HepG2 (cell line): ENCODE results near the gene KATNA1. TPM values are rescaled to one million over a fixed set of nuclear protein-coding genes. Genes with fewer than 3 reads are reported as not detected.
A peak's percentile ranks its signal among the peaks of the same experiment; 100 is the strongest.

Experiments
- EED ChIP-seq: sonication (generic); formaldehyde crosslinking; IDR thresholded peaks from 2 replicates; pipeline ENCODE4 v1.5.0; 2020; ENCODE audit warnings: mild to moderate bottlenecking, missing genetic modification reagents
- NFKB2 ChIP-seq: sonication (generic); formaldehyde crosslinking; IDR thresholded peaks from 2 replicates; pipeline ENCODE4 v1.4.0; 2020; ENCODE audit warnings: missing genetic modification reagents, borderline replicate concordance
- PLRG1 ChIP-seq: fragments of 450-650 bp; conservative IDR thresholded peaks from 2 replicates; pipeline ENCODE4 v1.6.1; 2016
- ZNF629 ChIP-seq: sonication (generic); formaldehyde crosslinking; conservative IDR thresholded peaks from 2 replicates; pipeline ENCODE4 v1.5.0; 2020; ENCODE audit warnings: missing genetic modification reagents
- ZNF672 ChIP-seq: sonication (generic); formaldehyde crosslinking; IDR thresholded peaks from 2 replicates; pipeline ENCODE4 v1.8.1; 2022; ENCODE audit warnings: missing genetic modification reagents
- ZNF781 ChIP-seq: sonication (generic); formaldehyde crosslinking; IDR thresholded peaks from 2 replicates; pipeline ENCODE4 v1.5.1; 2020; ENCODE audit warnings: borderline replicate concordance, mild to moderate bottlenecking, missing genetic modification reagents; ENCODE audit errors: not compliant biosample characterization
- polyA plus RNA-seq, 8 experiments: library from polyadenylated mRNA; depleted of rRNA in 3 of 8; stranded (reverse) in 7 of 8; unstranded in 1 of 8; fragments of >200 nt; fragmentation: Illumina TruSeq in 4 of 8; extraction: Trizol in 4 of 8; gene quantifications; 2 replicates each; pipeline versions ENCODE4 v1.2.1 to v1.2.3, GENCODE V29; 2011 to 2016; ENCODE audit warnings: low read depth in 4 of 8, missing spikeins in 1 of 8, mixed read lengths in 1 of 8; ENCODE audit not compliant: insufficient read depth in 1 of 8
- total RNA-seq, 5 experiments: library from RNA; depleted of rRNA; stranded (reverse); fragments of >200 nt; fragmentation: Illumina TruSeq; extraction: Trizol; gene quantifications; 2 replicates each; pipeline ENCODE4 v1.2.3, GENCODE V29; 2016; ENCODE audit warnings: low read depth in 1 of 5
- TF ChIP-seq, protein P1 (sequence below): sonication (generic); formaldehyde crosslinking; conservative IDR thresholded peaks from 2 replicates; pipeline ENCODE4 v1.4.0; 2020; ENCODE audit warnings: mild to moderate bottlenecking, missing genetic modification reagents, moderate library complexity
- TF ChIP-seq, protein P2 (sequence below): sonication (generic); formaldehyde crosslinking; IDR thresholded peaks from 2 replicates; pipeline ENCODE4 v1.8.0; 2022; ENCODE audit warnings: mild to moderate bottlenecking, missing genetic modification reagents; ENCODE audit not compliant: insufficient replicate concordance
- TF ChIP-seq, protein P3 (sequence below): sonication (generic); formaldehyde crosslinking; IDR thresholded peaks from one replicate; pipeline ENCODE4 v1.5.1; 2020; ENCODE audit warnings: mild to moderate bottlenecking, missing genetic modification reagents; ENCODE audit errors: not compliant biosample characterization
- TF ChIP-seq, protein P4 (sequence below): sonication (generic); formaldehyde crosslinking; IDR thresholded peaks from 2 replicates; pipeline ENCODE4 v1.8.0; 2023; ENCODE audit warnings: mild to moderate bottlenecking, missing genetic modification reagents

Gene KATNA1
- total and polyA plus RNA-seq, 2 of the 13 experiments (the other 11 are each of a cell fraction or from before 2014, with no cell fraction given): 14.8 to 25.3 TPM

DNA sequence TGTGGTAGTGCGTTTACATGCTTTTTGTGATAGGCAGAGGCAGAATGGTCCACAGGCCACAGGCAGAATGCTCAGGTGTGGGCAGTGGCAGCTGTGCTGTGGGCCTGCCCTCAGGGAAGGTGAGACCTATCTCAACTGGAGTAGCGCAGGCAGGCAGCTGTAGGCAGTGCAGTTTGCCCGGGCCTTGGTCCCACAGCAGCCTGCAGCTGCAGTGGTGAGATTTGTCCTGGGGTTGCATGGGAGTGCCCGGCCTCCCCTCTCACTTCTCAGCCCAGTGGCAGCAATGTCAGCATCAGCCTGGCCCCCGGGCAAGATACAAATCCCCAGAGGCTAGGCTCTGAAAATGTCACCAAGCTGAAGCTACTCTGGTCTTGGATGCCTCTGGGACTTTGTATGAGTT lies 96.6 kb downstream of the KATNA1 start (continued):
- TF ChIP-seq, protein P1, sequence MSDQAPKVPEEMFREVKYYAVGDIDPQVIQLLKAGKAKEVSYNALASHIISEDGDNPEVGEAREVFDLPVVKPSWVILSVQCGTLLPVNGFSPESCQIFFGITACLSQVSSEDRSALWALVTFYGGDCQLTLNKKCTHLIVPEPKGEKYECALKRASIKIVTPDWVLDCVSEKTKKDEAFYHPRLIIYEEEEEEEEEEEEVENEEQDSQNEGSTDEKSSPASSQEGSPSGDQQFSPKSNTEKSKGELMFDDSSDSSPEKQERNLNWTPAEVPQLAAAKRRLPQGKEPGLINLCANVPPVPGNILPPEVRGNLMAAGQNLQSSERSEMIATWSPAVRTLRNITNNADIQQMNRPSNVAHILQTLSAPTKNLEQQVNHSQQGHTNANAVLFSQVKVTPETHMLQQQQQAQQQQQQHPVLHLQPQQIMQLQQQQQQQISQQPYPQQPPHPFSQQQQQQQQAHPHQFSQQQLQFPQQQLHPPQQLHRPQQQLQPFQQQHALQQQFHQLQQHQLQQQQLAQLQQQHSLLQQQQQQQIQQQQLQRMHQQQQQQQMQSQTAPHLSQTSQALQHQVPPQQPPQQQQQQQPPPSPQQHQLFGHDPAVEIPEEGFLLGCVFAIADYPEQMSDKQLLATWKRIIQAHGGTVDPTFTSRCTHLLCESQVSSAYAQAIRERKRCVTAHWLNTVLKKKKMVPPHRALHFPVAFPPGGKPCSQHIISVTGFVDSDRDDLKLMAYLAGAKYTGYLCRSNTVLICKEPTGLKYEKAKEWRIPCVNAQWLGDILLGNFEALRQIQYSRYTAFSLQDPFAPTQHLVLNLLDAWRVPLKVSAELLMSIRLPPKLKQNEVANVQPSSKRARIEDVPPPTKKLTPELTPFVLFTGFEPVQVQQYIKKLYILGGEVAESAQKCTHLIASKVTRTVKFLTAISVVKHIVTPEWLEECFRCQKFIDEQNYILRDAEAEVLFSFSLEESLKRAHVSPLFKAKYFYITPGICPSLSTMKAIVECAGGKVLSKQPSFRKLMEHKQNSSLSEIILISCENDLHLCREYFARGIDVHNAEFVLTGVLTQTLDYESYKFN: no peak
- TF ChIP-seq PLRG1 (no peak), ZNF629 (no peak), NFKB2 (CRISPR knock-in tag) (no peak), ZNF781 (CRISPR knock-in tag) (no peak), EED (CRISPR knock-in tag) (0 out of 2 replicates have a peak, but pooled peaks have one; percentile 19), ZNF672 (CRISPR knock-in tag) (no peak)
- TF ChIP-seq, protein P2, sequence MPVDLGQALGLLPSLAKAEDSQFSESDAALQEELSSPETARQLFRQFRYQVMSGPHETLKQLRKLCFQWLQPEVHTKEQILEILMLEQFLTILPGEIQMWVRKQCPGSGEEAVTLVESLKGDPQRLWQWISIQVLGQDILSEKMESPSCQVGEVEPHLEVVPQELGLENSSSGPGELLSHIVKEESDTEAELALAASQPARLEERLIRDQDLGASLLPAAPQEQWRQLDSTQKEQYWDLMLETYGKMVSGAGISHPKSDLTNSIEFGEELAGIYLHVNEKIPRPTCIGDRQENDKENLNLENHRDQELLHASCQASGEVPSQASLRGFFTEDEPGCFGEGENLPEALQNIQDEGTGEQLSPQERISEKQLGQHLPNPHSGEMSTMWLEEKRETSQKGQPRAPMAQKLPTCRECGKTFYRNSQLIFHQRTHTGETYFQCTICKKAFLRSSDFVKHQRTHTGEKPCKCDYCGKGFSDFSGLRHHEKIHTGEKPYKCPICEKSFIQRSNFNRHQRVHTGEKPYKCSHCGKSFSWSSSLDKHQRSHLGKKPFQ (CRISPR knock-in tag): no peak
- TF ChIP-seq, protein P3, sequence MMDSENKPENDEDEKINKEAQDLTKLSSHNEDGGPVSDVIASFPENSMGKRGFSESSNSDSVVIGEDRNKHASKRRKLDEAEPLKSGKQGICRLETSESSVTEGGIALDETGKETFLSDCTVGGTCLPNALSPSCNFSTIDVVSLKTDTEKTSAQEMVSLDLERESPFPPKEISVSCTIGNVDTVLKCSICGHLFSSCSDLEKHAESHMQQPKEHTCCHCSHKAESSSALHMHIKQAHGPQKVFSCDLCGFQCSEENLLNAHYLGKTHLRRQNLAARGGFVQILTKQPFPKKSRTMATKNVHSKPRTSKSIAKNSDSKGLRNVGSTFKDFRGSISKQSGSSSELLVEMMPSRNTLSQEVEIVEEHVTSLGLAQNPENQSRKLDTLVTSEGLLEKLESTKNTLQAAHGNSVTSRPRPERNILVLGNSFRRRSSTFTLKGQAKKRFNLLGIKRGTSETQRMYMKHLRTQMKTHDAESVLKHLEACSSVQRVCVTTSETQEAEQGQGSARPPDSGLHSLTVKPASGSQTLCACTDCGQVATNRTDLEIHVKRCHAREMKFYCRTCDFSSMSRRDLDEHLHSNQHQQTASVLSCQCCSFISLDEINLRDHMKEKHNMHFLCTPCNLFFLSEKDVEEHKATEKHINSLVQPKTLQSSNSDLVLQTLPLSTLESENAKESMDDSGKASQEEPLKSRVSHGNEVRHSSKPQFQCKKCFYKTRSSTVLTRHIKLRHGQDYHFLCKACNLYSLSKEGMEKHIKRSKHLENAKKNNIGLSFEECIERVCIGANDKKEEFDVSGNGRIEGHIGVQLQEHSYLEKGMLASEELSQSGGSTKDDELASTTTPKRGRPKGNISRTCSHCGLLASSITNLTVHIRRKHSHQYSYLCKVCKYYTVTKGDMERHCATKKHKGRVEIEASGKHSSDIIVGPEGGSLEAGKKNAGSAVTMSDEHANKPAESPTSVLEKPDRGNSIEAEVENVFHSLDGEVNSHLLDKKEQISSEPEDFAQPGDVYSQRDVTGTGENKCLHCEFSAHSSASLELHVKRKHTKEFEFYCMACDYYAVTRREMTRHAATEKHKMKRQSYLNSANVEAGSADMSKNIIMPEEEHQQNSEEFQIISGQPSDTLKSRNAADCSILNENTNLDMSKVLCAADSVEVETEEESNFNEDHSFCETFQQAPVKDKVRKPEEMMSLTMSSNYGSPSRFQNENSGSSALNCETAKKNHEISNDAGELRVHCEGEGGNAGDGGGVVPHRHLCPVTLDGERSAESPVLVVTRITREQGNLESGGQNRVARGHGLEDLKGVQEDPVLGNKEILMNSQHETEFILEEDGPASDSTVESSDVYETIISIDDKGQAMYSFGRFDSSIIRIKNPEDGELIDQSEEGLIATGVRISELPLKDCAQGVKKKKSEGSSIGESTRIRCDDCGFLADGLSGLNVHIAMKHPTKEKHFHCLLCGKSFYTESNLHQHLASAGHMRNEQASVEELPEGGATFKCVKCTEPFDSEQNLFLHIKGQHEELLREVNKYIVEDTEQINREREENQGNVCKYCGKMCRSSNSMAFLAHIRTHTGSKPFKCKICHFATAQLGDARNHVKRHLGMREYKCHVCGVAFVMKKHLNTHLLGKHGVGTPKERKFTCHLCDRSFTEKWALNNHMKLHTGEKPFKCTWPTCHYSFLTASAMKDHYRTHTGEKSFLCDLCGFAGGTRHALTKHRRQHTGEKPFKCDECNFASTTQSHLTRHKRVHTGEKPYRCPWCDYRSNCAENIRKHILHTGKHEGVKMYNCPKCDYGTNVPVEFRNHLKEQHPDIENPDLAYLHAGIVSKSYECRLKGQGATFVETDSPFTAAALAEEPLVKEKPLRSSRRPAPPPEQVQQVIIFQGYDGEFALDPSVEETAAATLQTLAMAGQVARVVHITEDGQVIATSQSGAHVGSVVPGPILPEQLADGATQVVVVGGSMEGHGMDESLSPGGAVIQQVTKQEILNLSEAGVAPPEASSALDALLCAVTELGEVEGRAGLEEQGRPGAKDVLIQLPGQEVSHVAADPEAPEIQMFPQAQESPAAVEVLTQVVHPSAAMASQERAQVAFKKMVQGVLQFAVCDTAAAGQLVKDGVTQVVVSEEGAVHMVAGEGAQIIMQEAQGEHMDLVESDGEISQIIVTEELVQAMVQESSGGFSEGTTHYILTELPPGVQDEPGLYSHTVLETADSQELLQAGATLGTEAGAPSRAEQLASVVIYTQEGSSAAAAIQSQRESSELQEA: no peak
- TF ChIP-seq, protein P4, sequence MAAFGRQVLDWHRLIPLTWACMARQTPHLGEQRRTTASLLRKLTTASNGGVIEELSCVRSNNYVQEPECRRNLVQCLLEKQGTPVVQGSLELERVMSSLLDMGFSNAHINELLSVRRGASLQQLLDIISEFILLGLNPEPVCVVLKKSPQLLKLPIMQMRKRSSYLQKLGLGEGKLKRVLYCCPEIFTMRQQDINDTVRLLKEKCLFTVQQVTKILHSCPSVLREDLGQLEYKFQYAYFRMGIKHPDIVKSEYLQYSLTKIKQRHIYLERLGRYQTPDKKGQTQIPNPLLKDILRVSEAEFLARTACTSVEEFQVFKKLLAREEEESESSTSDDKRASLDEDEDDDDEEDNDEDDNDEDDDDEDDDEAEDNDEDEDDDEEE (CRISPR knock-in tag): no peak
